GM18505 (cell line): ENCODE measurements around the gene TRPM6.
"Not testable (repeated sequence)": the region's sequence is repeated elsewhere in the genome, so short reads cannot be mapped to it uniquely, and the experiment has no call there.

ENCODE experiments used
- ATAC-seq: cut with Tn5 transposase; IDR thresholded peaks from one replicate; pipeline ENCODE4 v1.9.1; 2021; ENCODE audit not compliant: unreplicated experiment
- POLR2A ChIP-seq: IDR thresholded peaks from 4 replicates; pipeline ENCODE4 v1.6.1; 2011; ENCODE audit warnings: borderline replicate concordance; ENCODE audit not compliant: insufficient read depth, insufficient read length; ENCODE audit errors: extremely low read depth

The TRPM6 gene, protein sequence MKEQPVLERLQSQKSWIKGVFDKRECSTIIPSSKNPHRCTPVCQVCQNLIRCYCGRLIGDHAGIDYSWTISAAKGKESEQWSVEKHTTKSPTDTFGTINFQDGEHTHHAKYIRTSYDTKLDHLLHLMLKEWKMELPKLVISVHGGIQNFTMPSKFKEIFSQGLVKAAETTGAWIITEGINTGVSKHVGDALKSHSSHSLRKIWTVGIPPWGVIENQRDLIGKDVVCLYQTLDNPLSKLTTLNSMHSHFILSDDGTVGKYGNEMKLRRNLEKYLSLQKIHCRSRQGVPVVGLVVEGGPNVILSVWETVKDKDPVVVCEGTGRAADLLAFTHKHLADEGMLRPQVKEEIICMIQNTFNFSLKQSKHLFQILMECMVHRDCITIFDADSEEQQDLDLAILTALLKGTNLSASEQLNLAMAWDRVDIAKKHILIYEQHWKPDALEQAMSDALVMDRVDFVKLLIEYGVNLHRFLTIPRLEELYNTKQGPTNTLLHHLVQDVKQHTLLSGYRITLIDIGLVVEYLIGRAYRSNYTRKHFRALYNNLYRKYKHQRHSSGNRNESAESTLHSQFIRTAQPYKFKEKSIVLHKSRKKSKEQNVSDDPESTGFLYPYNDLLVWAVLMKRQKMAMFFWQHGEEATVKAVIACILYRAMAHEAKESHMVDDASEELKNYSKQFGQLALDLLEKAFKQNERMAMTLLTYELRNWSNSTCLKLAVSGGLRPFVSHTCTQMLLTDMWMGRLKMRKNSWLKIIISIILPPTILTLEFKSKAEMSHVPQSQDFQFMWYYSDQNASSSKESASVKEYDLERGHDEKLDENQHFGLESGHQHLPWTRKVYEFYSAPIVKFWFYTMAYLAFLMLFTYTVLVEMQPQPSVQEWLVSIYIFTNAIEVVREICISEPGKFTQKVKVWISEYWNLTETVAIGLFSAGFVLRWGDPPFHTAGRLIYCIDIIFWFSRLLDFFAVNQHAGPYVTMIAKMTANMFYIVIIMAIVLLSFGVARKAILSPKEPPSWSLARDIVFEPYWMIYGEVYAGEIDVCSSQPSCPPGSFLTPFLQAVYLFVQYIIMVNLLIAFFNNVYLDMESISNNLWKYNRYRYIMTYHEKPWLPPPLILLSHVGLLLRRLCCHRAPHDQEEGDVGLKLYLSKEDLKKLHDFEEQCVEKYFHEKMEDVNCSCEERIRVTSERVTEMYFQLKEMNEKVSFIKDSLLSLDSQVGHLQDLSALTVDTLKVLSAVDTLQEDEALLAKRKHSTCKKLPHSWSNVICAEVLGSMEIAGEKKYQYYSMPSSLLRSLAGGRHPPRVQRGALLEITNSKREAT (N-terminal part only)

DNA sequence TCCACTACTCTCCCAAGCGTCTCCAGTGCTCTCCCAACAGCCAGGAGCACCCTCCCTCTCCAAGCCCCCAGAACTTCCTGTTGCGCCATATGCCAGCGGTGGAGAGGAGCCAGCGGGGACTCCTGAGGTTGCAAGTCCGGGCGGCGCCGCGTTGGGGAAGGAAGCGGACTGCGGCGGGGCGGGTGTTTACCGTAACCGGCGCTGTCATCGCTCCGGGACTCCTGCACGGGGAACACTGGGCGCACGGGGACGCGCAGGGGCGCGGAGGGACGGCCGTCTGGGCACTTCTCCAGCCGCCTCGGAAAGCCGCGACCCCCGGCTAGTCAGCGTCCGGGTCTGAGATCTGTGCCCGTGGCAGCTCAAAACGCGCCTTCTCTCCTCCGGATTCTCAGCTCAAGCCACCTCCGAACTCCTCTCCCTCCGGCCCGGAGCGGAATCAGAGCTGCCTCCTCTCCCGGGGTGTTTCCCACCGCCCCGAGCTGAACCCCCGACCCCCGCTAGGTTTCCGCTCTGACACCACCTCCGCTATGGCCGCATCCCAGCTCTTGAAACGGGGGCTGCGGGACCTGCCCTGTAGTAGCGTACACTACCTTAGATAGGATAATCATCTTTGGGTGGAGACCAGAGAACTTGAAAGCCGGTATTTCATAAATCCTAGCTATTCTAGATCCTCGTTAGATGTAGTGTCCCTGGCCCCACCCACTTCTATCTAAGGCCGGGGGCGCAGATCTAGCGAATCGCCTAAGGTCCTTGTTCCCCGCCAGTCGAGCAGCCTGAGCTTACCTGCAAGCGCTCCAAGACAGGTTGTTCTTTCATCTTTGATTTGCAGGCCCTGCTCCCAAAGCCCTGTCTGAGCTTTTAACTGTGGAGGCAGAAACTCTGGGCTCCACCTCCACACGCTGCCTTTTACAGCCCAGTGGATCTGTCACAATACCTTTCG is at the start of gene TRPM6:
Gene TRPM6 (minus strand): TSS at position 881 of the 940 bp plus-strand sequence. CDS start 65 bp downstream, at position 816.
- no peak for TF ChIP-seq POLR2A
- no peak for ATAC-seq

- ATAC-seq, result no peak
- TF ChIP-seq POLR2A, result no peak
Measured at GRCh38 chr9:74935008-74935407, 47.3 kb upstream of the TRPM6 start.

DNA sequence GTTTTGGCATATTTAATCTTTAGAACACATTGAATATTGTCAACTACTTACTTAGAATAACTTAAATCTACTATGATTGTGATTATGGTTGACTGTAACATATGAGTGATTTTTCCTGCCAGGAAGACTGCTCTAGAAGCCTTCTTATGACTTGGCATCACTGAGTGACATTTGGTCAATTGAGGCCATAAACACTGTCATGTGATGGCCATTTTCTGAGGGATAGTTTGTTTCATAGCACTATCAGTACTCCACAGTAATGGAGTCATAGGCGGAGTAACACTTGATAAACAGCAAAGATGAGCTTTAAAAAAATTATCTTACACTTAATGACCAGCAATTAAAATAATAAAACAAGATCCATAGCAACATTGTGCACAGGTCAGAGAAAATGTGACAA is 34.0 kb upstream of the TRPM6 start:
- TF ChIP-seq POLR2A, result no peak
- no peak for ATAC-seq

- no peak for TF ChIP-seq POLR2A
- ATAC-seq, result no peak
Measured at GRCh38 chr9:74920944-74921626, 33.4 kb upstream of the TRPM6 start.

- no peak for ATAC-seq
- TF ChIP-seq POLR2A, result no peak
Measured at GRCh38 chr9:74910036-74910435, 22.3 kb upstream of the TRPM6 start.

DNA sequence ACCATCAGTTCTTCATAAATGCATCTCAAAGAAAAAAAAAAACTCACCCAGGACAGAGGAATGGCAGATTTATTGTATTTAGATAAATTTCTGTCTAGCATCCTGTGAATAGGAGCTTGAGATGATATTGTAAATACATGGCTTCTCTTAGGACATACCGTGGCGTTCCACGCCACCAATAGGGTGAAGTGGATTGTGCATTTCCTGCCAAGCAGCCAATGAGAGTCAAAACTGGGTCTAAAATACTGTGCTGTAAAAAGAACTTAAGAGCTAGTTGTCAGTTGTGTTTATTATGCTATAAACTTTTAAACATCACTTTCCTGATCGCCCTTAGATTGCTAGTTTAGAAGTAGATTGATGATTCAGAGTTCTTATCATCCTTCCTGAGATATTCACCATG is 20.9 kb upstream of the TRPM6 start:
- no peak for ATAC-seq
- no peak for TF ChIP-seq POLR2A

- TF ChIP-seq POLR2A, result no peak
- no peak for ATAC-seq
Measured at GRCh38 chr9:74907085-74907484, 19.4 kb upstream of the TRPM6 start.

- no peak for TF ChIP-seq POLR2A
- ATAC-seq, result no peak
Measured at GRCh38 chr9:74901001-74901400, 13.3 kb upstream of the TRPM6 start.

DNA sequence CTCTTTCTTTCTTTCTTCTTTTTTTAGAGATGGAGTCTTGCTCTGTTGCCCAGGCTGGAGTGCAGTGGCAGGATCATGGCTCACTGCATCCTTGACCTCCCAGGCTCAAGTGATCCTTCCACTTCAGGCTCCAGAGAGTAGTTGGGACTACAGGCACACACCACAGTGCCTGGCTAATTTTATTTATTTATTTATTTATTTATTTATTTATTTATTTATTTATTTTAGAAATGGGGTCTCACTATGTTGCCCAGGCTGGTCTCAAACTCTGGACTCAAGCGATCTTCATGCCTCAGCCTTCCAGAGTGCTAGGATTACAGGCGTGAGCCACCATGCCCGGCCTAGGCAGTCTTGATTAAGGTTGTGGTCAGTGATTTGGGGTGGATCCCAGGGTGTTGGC is 728 bp upstream of the TRPM6 start:
- not testable (repeated sequence) for ATAC-seq

- ATAC-seq, result no peak
- no peak for TF ChIP-seq POLR2A
Measured at GRCh38 chr9:74887981-74888370, 255 bp upstream of the TRPM6 start.

- no peak for ATAC-seq
- TF ChIP-seq POLR2A, result no peak
Measured at GRCh38 chr9:74876382-74876949, 11.3 kb downstream of the TRPM6 start.

- no peak for ATAC-seq
- TF ChIP-seq POLR2A, result no peak
Measured at GRCh38 chr9:74875656-74876055, 12.1 kb downstream of the TRPM6 start.

GRCh38 chr9:74874220-74874619 is 13.5 kb downstream of the TRPM6 start:
- ATAC-seq, result no peak

More at GRCh38 chr9:74874220-74874619, 13.5 kb downstream of the TRPM6 start:
- TF ChIP-seq POLR2A, result no peak
